ENCODE data around the gene TNF.

The TNF gene

GRCh38 chr6:31609519-31610406 is 34.4 kb downstream of the TNF start:
- no peak for TF ChIP-seq CTCF (conservative IDR thresholded peaks at IDR 0.05; ENCODE audit: low read depth, low read length)
- Histone ChIP-seq H3K9ac (no peak overlapping the region), H3K27ac (no peak overlapping the region), H2AFZ (ENCODE audit: low read depth) (no peak overlapping the region), H3K36me3 (ENCODE audit: insufficient read depth) (no peaks in the 10 kb centered on the region), H3K4me1 (ENCODE audit: low read depth, poor library complexity, severe bottlenecking) (no peaks in the 10 kb centered on the region), H3K4me3 (IDR thresholded peaks at IDR 0.05; ENCODE audit: insufficient read depth, low read depth, low read length) (no peak overlapping the region), H3K79me2 (ENCODE audit: insufficient read depth, low read depth) (no peaks in the 10 kb centered on the region), H3K4me2 (no peak overlapping the region), H3K27me3 (ENCODE audit: insufficient read depth, low read depth) (no peaks in the 10 kb centered on the region), H4K20me1 (ENCODE audit: insufficient read depth) (no peaks in the 10 kb centered on the region)

- H2AFZ ChIP-seq (ENCODE audit: low read depth), result no peak overlapping the region
- H3K79me2 ChIP-seq (ENCODE audit: insufficient read depth, low read depth), result no peaks in the 10 kb centered on the region
- no peaks in the 10 kb centered on the region for H3K36me3 ChIP-seq (ENCODE audit: insufficient read depth)
- H3K4me3 ChIP-seq (IDR thresholded peaks at IDR 0.05; ENCODE audit: insufficient read depth, low read depth, low read length), result no peak overlapping the region
- no peak for TF ChIP-seq CTCF (conservative IDR thresholded peaks at IDR 0.05; ENCODE audit: low read depth, low read length)
- no peaks in the 10 kb centered on the region for H4K20me1 ChIP-seq (ENCODE audit: insufficient read depth)
- no peak overlapping the region for H3K4me2 ChIP-seq
- H3K4me1 ChIP-seq (ENCODE audit: low read depth, poor library complexity, severe bottlenecking), result no peaks in the 10 kb centered on the region
- H3K27me3 ChIP-seq (ENCODE audit: insufficient read depth, low read depth), result no peaks in the 10 kb centered on the region
- H3K9ac ChIP-seq, result no peak overlapping the region
- no peak overlapping the region for H3K27ac ChIP-seq
Measured at GRCh38 chr6:31610968-31611367, 35.6 kb downstream of the TNF start.

- Histone ChIP-seq H3K9ac (no peak overlapping the region), H3K79me2 (ENCODE audit: insufficient read depth, low read depth) (no peaks in the 10 kb centered on the region), H3K27ac (no peak overlapping the region), H3K4me1 (ENCODE audit: low read depth, poor library complexity, severe bottlenecking) (peaks cover 16% of the 10 kb centered on the region), H3K27me3 (ENCODE audit: insufficient read depth, low read depth) (no peaks in the 10 kb centered on the region), H4K20me1 (ENCODE audit: insufficient read depth) (no peaks in the 10 kb centered on the region), H3K4me2 (no peak overlapping the region), H3K4me3 (IDR thresholded peaks at IDR 0.05; ENCODE audit: insufficient read depth, low read depth, low read length) (no peak overlapping the region), H3K36me3 (ENCODE audit: insufficient read depth) (no peaks in the 10 kb centered on the region), H2AFZ (ENCODE audit: low read depth) (no peak overlapping the region)
- TF ChIP-seq CTCF (conservative IDR thresholded peaks at IDR 0.05; ENCODE audit: low read depth, low read length), result no peak
Measured at GRCh38 chr6:31614075-31614619, 38.8 kb downstream of the TNF start.

GRCh38 chr6:31614684-31615578 is 39.6 kb downstream of the TNF start, which contains the start of gene AIF1:
Gene AIF1, plus strand, starts transcription at chr6:31615234. Its CDS starts 96 bp downstream, at chr6:31615330.
- Histone ChIP-seq H3K4me1 (ENCODE audit: low read depth, poor library complexity, severe bottlenecking) (peaks cover 20% of the 10 kb centered on the region), H3K27me3 (ENCODE audit: insufficient read depth, low read depth) (no peaks in the 10 kb centered on the region), H4K20me1 (ENCODE audit: insufficient read depth) (no peaks in the 10 kb centered on the region), H3K4me2 (no peak within 1 kb of the TSS), H3K36me3 (ENCODE audit: insufficient read depth) (no peaks in the 10 kb centered on the region), H3K27ac (no peak within 1 kb of the TSS), H3K4me3 (IDR thresholded peaks at IDR 0.05; ENCODE audit: insufficient read depth, low read depth, low read length) (no peak within 1 kb of the TSS), H2AFZ (ENCODE audit: low read depth) (no peak within 1 kb of the TSS), H3K79me2 (ENCODE audit: insufficient read depth, low read depth) (no peaks in the 10 kb centered on the region), H3K9ac (no peak within 1 kb of the TSS)
- TF ChIP-seq CTCF (conservative IDR thresholded peaks at IDR 0.05; ENCODE audit: low read depth, low read length), result no peak
